Endodermal cell (in vitro differentiated cells): ENCODE measurements around the gene ARL3. TPM values are rescaled to one million over a fixed set of nuclear protein-coding genes. Genes with fewer than 3 reads are reported as not detected.

Experiments used
- DNase-seq: peaks from one replicate; pipeline ENCODE4 v3.0.0-alpha.2; 2017
- H3K27ac ChIP-seq: 2 replicates; pipeline ENCODE4 v1.5.1; 2013; ENCODE audit warnings: mild to moderate bottlenecking, low read depth, low read length, moderate library complexity
- H3K27me3 ChIP-seq: 2 replicates; pipeline ENCODE4 v1.6.1; 2013; ENCODE audit warnings: mild to moderate bottlenecking, low read length, moderate library complexity; ENCODE audit not compliant: insufficient read depth, control insufficient read depth, poor library complexity, severe bottlenecking
- H3K36me3 ChIP-seq: 2 replicates; pipeline ENCODE4 v1.7.0; 2013; ENCODE audit warnings: mild to moderate bottlenecking, low read length, moderate library complexity; ENCODE audit not compliant: control insufficient read depth, insufficient read depth
- H3K4me1 ChIP-seq: one replicate; pipeline ENCODE4 v1.7.0; 2013; ENCODE audit warnings: low read length; ENCODE audit not compliant: control insufficient read depth, insufficient read depth
- H3K4me3 ChIP-seq: 2 replicates; pipeline ENCODE4 v1.5.1; 2013; ENCODE audit warnings: mild to moderate bottlenecking, low read length, moderate library complexity
- H3K9ac ChIP-seq: 2 replicates; pipeline ENCODE4 v1.6.1; 2013; ENCODE audit warnings: mild to moderate bottlenecking, low read length, moderate library complexity; ENCODE audit not compliant: poor library complexity, severe bottlenecking; ENCODE audit errors: extremely low read depth
- H3K9me3 ChIP-seq: 2 replicates; pipeline ENCODE4 v1.6.1; 2013; ENCODE audit warnings: mild to moderate bottlenecking, low read length, moderate library complexity; ENCODE audit not compliant: control insufficient read depth
- H3K27ac Mint-ChIP-seq: 2 replicates; pipeline ENCODE4 v1.8.0; 2020; ENCODE audit warnings: mixed read lengths
- H3K27me3 Mint-ChIP-seq: 2 replicates; pipeline ENCODE4 v1.8.0; 2021; ENCODE audit warnings: mild to moderate bottlenecking, mixed read lengths; ENCODE audit not compliant: insufficient read depth
- H3K36me3 Mint-ChIP-seq: 2 replicates; pipeline ENCODE4 v1.8.0; 2020; ENCODE audit warnings: low read depth, mixed read lengths
- H3K4me1 Mint-ChIP-seq: 2 replicates; pipeline ENCODE4 v1.8.0; 2020; ENCODE audit warnings: mixed read lengths
- H3K4me3 Mint-ChIP-seq: 2 replicates; pipeline ENCODE4 v1.8.0; 2020; ENCODE audit warnings: mild to moderate bottlenecking, moderate library complexity, mixed read lengths
- H3K9me3 Mint-ChIP-seq: 2 replicates; pipeline ENCODE4 v1.8.0; 2020; ENCODE audit warnings: mild to moderate bottlenecking, mixed read lengths
- CTCF ChIP-seq: fragments of 200-600 bp; sonication (generic); conservative IDR thresholded peaks from 2 replicates; pipeline ENCODE4 v1.5.0; 2021; ENCODE audit warnings: antibody characterized with exemption, mild to moderate bottlenecking
- WGBS, 2 experiments: methylation state at CpG; one replicate each; pipeline versions ENCODE4 v1.1.5 to v1.1.7; 2013; ENCODE audit warnings: missing lambda C conversion rate in 2 of 2, mixed read lengths in 1 of 2; ENCODE audit not compliant: insufficient coverage in 1 of 2, insufficient read length in 1 of 2; 5-methylcytosine and 5-hydroxymethylcytosine counted together
- total RNA-seq, 2 donors: library from RNA; stranded (reverse); fragmentation: NEBNext Ultra II Directional in 1 of 2; extraction: Animal tissue kit (Norgen Biotek cat#: 25700) in 1 of 2; gene quantifications; 2 replicates in 1 of 2; 3 replicates in 1 of 2; pipeline ENCODE4 v1.2.1, GENCODE V29; 2021

ARL3 gene
- total RNA-seq, 2 donors from 2014 or later: 20.3 to 25.6 TPM

DNA sequence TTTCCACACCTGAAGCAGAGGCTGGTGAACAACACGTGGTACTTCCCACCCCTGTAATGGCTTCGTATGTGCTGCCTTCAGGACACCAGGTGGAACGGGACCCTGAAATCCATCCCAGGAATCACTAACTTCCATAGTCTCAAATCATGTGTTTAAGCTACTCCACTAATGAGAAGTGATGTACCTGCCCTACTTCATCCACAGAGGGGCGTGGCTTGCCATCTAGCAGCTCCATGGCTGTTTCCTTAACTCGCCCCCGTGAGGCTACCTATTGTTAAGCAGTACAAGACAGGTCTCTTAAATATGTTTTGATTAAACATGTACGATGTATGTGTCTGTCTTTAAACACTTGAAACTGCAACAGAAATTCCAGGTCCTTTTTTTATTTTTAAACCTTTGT is 31.8 kb downstream of the ARL3 start:
- Histone ChIP-seq H3K4me1 (peaks cover 3% of the 10 kb centered on the region), H3K9ac (no peak overlapping the region), H3K4me3 (no peak overlapping the region), H3K27me3 (no peaks in the 10 kb centered on the region), H3K27ac (no peak overlapping the region), H3K36me3 (peaks cover 27% of the 10 kb centered on the region), H3K9me3 (peaks cover 6% of the 10 kb centered on the region)
- H3K27ac Mint-ChIP-seq: no peak overlapping the region
- H3K27me3 Mint-ChIP-seq: no peaks in the 10 kb centered on the region
- peaks cover 19% of the 10 kb centered on the region for H3K4me1 Mint-ChIP-seq
- no peak overlapping the region for H3K4me3 Mint-ChIP-seq
- no peaks in the 10 kb centered on the region for H3K9me3 Mint-ChIP-seq
- TF ChIP-seq CTCF: no peak
- no peak for DNase-seq
- peaks cover 51% of the 10 kb centered on the region for H3K36me3 Mint-ChIP-seq
- 94 to 96% methylated on average over 3 to 7 of the region's 7 CpGs for WGBS, 2 experiments

GRCh38 chr10:102681696-102682095 is 32.5 kb downstream of the ARL3 start:
- no peak for TF ChIP-seq CTCF

DNA sequence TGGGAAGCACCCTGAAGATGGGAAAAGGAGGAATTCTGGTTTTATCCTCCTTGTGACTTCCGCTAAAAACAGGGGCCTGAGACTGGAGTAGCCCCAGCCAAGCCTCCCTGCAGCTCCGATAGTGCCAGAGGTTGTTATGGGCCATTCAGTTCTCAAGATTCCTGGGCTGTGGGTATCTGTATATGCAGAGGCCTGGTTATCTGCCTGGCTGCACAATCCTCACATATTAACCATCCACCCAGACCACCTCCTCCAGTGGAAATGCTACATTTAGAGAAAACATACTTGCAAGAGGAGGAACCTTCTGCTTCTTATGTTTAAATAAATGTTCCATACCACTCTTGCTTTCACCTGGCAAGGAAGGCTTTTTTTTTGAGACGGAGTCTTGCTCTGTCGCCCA is 34.6 kb downstream of the ARL3 start:
- Mint-ChIP-seq H3K27ac (peak overlapping the region; percentile 91), H3K9me3 (no peaks in the 10 kb centered on the region), H3K4me3 (no peak overlapping the region), H3K36me3 (peaks cover 44% of the 10 kb centered on the region), H3K27me3 (no peaks in the 10 kb centered on the region), H3K4me1 (peaks cover 47% of the 10 kb centered on the region)
- no peak for DNase-seq
- Histone ChIP-seq H3K27me3 (no peaks in the 10 kb centered on the region), H3K27ac (peak overlapping the region; percentile 83), H3K9me3 (peaks cover 6% of the 10 kb centered on the region), H3K36me3 (peaks cover 19% of the 10 kb centered on the region), H3K4me3 (no peak overlapping the region), H3K9ac (no peak overlapping the region), H3K4me1 (peaks cover 12% of the 10 kb centered on the region)
- WGBS, 2 experiments: 95 to 98% methylated on average over 4 of the region's 4 CpGs
- no peak for TF ChIP-seq CTCF

More at GRCh38 chr10:102681696-102682095, 32.5 kb downstream of the ARL3 start:
- no peaks in the 10 kb centered on the region for H3K27me3 Mint-ChIP-seq
- H3K4me3 ChIP-seq: no peak overlapping the region
- H3K27me3 ChIP-seq: no peaks in the 10 kb centered on the region
- H3K27ac Mint-ChIP-seq: no peak overlapping the region
- H3K36me3 Mint-ChIP-seq: peaks cover 53% of the 10 kb centered on the region
- no peak overlapping the region for H3K27ac ChIP-seq
- H3K9ac ChIP-seq: no peak overlapping the region
- no peak overlapping the region for H3K4me3 Mint-ChIP-seq
- peaks cover 26% of the 10 kb centered on the region for H3K4me1 Mint-ChIP-seq
- no peaks in the 10 kb centered on the region for H3K9me3 Mint-ChIP-seq
- 89 to 95% methylated on average over 1 to 5 of the region's 5 CpGs for WGBS, 2 experiments
- peaks cover 3% of the 10 kb centered on the region for H3K4me1 ChIP-seq
- peaks cover 27% of the 10 kb centered on the region for H3K36me3 ChIP-seq
- DNase-seq: no peak
- peaks cover 6% of the 10 kb centered on the region for H3K9me3 ChIP-seq
